Left ventricle myocardium superior (tissue), 1 donor: ENCODE results near the gene SKAP1. TPM values are rescaled to one million over a fixed set of nuclear protein-coding genes. Genes with fewer than 3 reads are reported as not detected.
"Not testable (repeated sequence)": the region's sequence is repeated elsewhere in the genome, so short reads cannot be mapped to it uniquely, and the experiment has no call there.

Source experiments
- ATAC-seq: fragments of 200-7000 bp; cut with Tn5 transposase; one replicate; pipeline ENCODE4 v1.9.1; 2020; ENCODE audit warnings: mild to moderate bottlenecking, moderate library complexity
- DNase-seq: peaks from one replicate; pipeline ENCODE4 v3.0.0-alpha.2; 2020
- intact Hi-C: fragments of 100-400 bp; cut with micrococcal nuclease; formaldehyde crosslinking; loops from one replicate; pipeline ENCODE4 v1.11.0; 2022
- total RNA-seq: library from RNA; stranded (reverse); fragmentation: NEBNext Ultra II Directional; extraction: Animal tissue kit (Norgen Biotek cat#: 25700); gene quantifications from one replicate; pipeline ENCODE4 v1.2.1, GENCODE V29; 2021
- donor health status: DM: no; HTN: yes; CAD: no; lungs with severe emphysema.

Gene SKAP1
- total RNA-seq, 1 donor from 2014 or later: 0.27 TPM

DNA sequence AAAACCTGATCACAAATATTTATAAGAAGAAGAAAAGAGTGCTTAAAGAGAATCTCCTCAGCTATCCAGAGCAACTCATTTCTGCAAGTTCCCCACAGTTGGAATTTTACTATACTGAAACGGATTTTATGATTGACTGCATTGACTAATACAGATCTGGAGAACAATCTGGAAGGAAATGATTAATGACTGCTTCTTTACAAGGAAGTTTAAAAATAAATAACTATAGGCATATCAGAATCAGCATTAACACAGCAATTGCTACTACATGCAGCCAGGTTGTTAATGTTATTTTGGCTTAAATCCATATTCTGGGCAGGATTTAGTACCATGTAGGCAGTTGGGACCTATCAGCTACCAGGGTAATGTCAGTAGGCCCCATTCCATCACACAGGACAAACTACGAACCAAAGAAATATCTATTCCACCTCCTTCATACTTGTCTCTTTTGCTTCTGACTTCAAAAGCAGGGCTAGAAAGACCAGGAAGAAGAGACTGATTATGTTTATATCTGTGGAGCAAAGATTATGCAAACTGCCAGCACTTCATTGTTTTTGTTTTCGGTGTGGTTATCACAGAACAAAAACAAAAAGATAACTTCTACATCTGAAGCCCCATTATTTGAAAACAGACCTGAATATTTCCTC, 3.9 kb downstream of the SKAP1 start:
- intact Hi-C loops: no loop called here
- ATAC-seq: no peak

GRCh38 chr17:48422060-48422459, 8.0 kb downstream of the SKAP1 start:
- DNase-seq, intact Hi-C loops, ATAC-seq: not testable (repeated sequence)

More for the DNA sequence above, 3.9 kb downstream of the SKAP1 start:
- DNase-seq: no peak

- ATAC-seq: no peak
- intact Hi-C loops: no loop called here
- no peak for DNase-seq
Observed at GRCh38 chr17:48420823-48421222, 9.2 kb downstream of the SKAP1 start.

DNA sequence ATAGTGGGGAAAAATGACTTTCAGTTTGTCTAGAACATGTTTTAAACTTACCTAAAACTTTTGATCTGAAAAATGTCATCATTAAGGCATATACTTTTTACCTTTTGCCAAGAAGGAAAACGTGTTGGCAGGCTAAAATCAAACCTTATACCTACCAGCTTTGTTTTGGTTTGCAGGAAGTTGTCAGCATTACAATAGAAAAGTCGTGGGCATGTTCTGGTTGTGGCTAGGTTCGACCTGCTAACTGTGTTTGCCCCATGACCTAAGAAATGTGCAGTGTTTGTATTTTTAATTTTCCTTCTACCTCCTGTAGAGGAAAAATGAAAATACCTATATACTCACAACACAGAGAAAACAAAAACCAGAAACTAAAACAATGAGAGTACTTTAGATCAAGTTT, 13.0 kb downstream of the SKAP1 start:
- no peak for ATAC-seq
- DNase-seq: no peak
- intact Hi-C loops: no loop called here

GRCh38 chr17:48413613-48414405, 16.2 kb downstream of the SKAP1 start:
- ATAC-seq (no peak), DNase-seq (no peak)
- intact Hi-C loops: no loop called here

GRCh38 chr17:48412841-48413240, 17.2 kb downstream of the SKAP1 start:
- no peak for DNase-seq
- intact Hi-C loops: no loop called here

DNA sequence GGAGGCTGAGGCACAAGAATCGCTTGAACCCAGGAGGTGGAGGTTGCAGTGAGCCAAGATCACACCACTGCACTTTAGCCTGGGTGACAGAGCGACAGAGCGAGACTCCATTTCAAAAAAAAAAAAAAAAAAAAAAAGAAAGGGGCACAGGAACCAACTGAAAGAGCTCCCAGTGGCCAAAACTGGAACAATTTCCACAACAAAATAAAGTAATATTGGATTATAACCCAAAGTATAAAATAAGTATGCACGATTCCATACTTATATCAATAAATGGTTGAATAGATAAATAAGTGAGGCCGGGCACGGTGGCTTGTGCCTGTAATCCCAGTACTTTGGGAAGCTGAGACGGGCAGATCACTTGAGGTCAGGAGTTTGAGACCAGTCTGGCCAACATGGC, 19.2 kb downstream of the SKAP1 start:
- intact Hi-C loops, ATAC-seq: not testable (repeated sequence)

More at GRCh38 chr17:48412841-48413240, 17.2 kb downstream of the SKAP1 start:
- no peak for ATAC-seq

GRCh38 chr17:48409607-48410006, 20.4 kb downstream of the SKAP1 start:
- ATAC-seq (no peak), DNase-seq (no peak)
- intact Hi-C loops: no loop called here

More for the DNA sequence above, 19.2 kb downstream of the SKAP1 start:
- DNase-seq: not testable (repeated sequence)

DNA sequence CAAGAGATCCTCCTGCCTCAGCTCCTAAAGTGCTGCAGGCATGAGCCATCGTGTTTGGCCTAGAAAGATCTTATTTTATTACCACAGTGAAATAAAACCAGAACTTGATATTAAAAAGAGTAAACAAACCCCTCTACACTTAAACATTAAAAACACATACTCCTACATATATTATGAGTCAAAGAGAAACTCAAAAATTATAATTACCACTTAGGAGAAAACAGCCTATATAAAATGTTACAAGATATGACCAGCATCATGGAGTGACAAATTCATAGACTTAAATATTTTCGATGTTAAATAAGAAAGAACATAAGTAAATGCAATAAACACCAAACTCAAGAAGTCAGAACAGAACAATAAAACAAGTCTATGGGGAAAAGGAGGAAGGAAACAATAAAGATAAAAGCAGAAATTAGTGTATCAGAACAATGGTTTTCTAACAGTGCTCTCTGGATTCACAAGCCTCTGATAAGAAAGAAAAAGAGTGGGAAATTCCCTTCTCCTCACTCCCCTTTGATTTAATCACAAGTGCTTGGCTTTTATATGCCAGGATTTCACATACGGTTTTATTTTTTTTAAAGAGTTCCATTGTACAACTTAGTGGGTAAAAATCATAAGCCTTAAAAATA, 23.0 kb downstream of the SKAP1 start:
- DNase-seq (no peak), ATAC-seq (no peak)
- intact Hi-C loops: no loop called here

DNA sequence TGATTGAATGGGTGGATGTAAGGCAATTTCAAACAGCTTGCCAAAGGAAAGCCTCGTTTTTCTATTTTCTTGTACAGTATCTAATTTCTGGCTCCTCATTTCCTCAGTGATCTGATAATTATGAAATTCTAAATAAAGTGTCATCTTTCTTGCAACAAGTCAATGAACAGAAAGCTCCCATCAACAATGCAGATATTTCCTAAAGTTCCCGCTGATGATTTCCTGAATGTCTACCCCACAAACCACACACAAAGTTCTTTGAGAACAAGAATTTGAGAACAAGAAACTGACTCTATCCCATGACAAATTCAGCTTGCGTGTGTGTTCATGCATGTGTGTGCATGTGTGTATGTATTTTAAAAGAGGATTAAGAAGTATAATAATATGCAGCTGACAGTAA, 35.2 kb downstream of the SKAP1 start:
- ATAC-seq: no peak
- DNase-seq: no peak
- intact Hi-C loops: no loop called here

- DNase-seq (no peak), ATAC-seq (no peak)
- intact Hi-C loops: no loop called here
Observed at GRCh38 chr17:48393283-48393682, 36.7 kb downstream of the SKAP1 start.

GRCh38 chr17:48392857-48393256, 37.2 kb downstream of the SKAP1 start:
- intact Hi-C loops: no loop called here
- ATAC-seq (no peak), DNase-seq (no peak)

DNA sequence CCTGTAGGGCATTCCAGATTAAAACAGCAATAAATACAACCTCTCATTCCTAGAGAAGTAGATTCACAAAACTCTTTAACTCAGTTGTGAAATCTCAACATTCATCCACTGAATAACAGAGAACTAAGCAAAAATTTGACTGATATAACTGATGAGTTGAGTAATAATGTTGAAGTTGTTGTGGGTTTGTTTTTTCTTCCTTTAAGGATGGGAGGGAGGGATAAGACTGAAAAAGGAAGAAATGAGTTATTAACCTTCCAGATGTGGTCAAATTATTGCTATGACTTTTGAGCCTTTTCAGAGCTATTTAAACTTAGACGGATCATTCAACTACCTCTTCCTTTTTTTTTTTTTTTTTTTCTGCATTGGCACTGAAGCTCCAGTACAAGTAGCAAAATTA, 38.6 kb downstream of the SKAP1 start:
- no peak for ATAC-seq
- DNase-seq: no peak
- intact Hi-C loops: no loop called here

DNA sequence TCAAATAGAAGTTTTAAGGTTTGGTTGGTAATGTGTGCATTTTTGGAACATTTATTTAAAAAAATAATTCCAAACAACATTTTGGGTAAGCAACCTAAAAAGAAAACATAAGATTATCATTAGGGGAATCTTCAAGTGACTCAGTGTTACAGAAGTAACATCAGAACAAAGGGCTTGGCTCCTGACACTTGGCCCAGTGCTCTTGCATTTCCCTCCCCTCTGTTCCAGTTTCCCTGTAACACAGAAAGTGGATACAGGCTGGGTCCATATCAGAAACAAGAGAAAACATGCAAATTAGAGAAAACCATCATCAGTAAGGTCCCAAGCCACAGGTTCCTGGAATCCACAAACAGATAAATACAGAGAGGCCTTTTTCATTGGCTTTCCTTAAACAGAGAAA, 40.1 kb downstream of the SKAP1 start:
- no peak for ATAC-seq
- intact Hi-C loops: no loop called here
- no peak for DNase-seq

GRCh38 chr17:48388955-48389743, 40.9 kb downstream of the SKAP1 start:
- no peak for ATAC-seq
- no peak for DNase-seq
- intact Hi-C loops: no loop called here

DNA sequence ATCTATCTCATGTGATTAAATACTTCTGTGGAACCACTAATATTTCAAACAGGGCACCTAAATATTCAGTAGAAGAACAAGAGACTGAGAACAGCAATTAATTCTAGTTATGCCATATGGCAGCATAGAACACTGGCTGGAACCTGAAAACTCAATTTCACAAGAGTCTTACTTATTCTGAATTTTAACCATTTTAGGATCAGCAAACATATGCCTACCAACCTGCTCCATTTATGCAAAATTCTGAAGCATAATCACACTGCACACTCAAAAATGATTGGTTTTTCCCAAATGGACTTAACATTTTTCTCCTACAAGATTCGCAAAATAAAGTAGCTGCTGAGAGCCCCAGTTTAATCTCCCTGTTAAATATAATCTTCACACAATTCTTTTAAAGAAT, 43.2 kb downstream of the SKAP1 start:
- intact Hi-C loops: no loop called here
- DNase-seq: no peak
- ATAC-seq: no peak

GRCh38 chr17:48385319-48385718, 44.7 kb downstream of the SKAP1 start:
- ATAC-seq (no peak), DNase-seq (no peak)
- intact Hi-C loops: no loop called here

GRCh38 chr17:48384164-48384563, 45.9 kb downstream of the SKAP1 start:
- DNase-seq (no peak), ATAC-seq (no peak)
- intact Hi-C loops: no loop called here

DNA sequence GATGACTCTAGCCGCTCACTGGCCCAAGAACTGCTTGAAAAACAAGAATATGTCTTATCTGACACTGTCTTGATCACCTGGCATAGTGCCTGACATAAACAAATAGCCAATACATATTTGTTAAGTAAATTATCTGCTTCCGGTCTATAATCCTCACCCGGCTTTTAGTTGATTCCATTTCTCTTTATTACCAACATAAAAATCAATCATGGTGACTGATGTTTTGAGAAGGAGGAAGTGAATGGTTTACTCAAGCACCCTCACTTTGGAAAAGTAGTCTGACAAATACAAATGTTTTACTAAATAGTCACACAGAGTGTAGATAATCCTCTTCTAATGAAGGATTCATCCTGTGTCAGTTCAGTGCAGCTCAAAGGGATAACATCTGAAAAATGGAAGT, 47.0 kb downstream of the SKAP1 start:
- DNase-seq (no peak), ATAC-seq (no peak)
- intact Hi-C loops: no loop called here
